H1 (cell line): ENCODE data around the gene MAGI1. TPM values are rescaled to one million over a fixed set of nuclear protein-coding genes. Genes with fewer than 3 reads are reported as not detected.

Experiments
- CTCF ChIA-PET: fragments of 300-600 bp; sonication (Branson Sonifier 250); formaldehyde crosslinking; loops from one replicate; lab custom pipeline; 2021; ENCODE audit not compliant: partially characterized antibody; lab: Charles Lee
- POLR2A ChIA-PET: fragments of 300-600 bp; sonication (Branson Sonifier 250); formaldehyde crosslinking; loops from one replicate; lab custom pipeline; 2021; ENCODE audit warnings: inconsistent platforms; ENCODE audit not compliant: partially characterized antibody; lab: Charles Lee
- DNase-seq, 2 experiments: peaks; one replicate each; pipeline versions ENCODE4 v3.0.0 to v3.0.0-alpha.2; 2010 to 2022; ENCODE audit warnings: low spot score in 2 of 2, low read depth in 1 of 2, mixed read lengths in 1 of 2
- FAIRE-seq: peaks from 2 replicates; lab custom pipeline; 2011; peaks lifted over from hg19 to GRCh38; lab: Jason Lieb, UNC
- H2AFZ ChIP-seq: 2 replicates; pipeline ENCODE4 v1.8.1; 2012; ENCODE audit warnings: low read length, inconsistent platforms
- H2AK5ac ChIP-seq: 2 replicates; pipeline ENCODE4 v1.6.1; 2013; ENCODE audit warnings: low read depth, low read length
- H2BK120ac ChIP-seq: replicated peaks from 2 replicates; pipeline ENCODE3; 2013; ENCODE audit warnings: low read depth, low read length, inconsistent platforms
- H2BK12ac ChIP-seq: 2 replicates; pipeline ENCODE4 v1.6.1; 2013; ENCODE audit warnings: low read depth, low read length
- H2BK15ac ChIP-seq: 2 replicates; pipeline ENCODE4 v1.6.1; 2013; ENCODE audit warnings: low read length
- H2BK20ac ChIP-seq: 2 replicates; pipeline ENCODE4 v1.6.1; 2013; ENCODE audit warnings: low read length
- H2BK5ac ChIP-seq: 2 replicates; pipeline ENCODE4 v1.6.1; 2013; ENCODE audit warnings: low read depth, low read length
- H3K14ac ChIP-seq: 2 replicates; pipeline ENCODE4 v1.6.1; 2013; ENCODE audit warnings: inconsistent platforms; ENCODE audit not compliant: insufficient read length
- H3K18ac ChIP-seq: 2 replicates; pipeline ENCODE4 v1.6.1; 2013; ENCODE audit warnings: low read length; ENCODE audit errors: extremely low read depth
- H3K23ac ChIP-seq: 2 replicates; pipeline ENCODE4 v1.6.1; 2013; ENCODE audit warnings: inconsistent platforms; ENCODE audit not compliant: insufficient read length
- H3K23me2 ChIP-seq: 2 replicates; pipeline ENCODE4 v1.6.1; 2013; ENCODE audit warnings: low read depth, low read length
- H3K27ac ChIP-seq: 2 replicates; pipeline ENCODE4 v1.6.1; 2011; ENCODE audit warnings: low read depth, low read length, inconsistent platforms
- H3K27me3 ChIP-seq, 4 experiments: replicated peaks in 1 of 4; 1 replicate in 1 of 4; 2 replicates in 3 of 4; pipeline versions ENCODE4 v1.6.1 to v1.8.1; 2011 to 2013; ENCODE audit warnings: low read length in 3 of 4, mild to moderate bottlenecking in 3 of 4, inconsistent platforms in 2 of 4, mixed read lengths in 2 of 4, moderate library complexity in 1 of 4; ENCODE audit not compliant: control insufficient read depth in 3 of 4, insufficient read depth in 3 of 4; ENCODE audit errors: extremely low read depth in 1 of 4
- H3K36me3 ChIP-seq, 4 experiments: 2 replicates each; pipeline versions ENCODE4 v1.6.1 to v1.8.1; 2011 to 2013; ENCODE audit warnings: mild to moderate bottlenecking in 4 of 4, low read length in 3 of 4, moderate library complexity in 2 of 4, control low read depth in 1 of 4, inconsistent platforms in 1 of 4; ENCODE audit not compliant: insufficient read depth in 4 of 4, control insufficient read depth in 2 of 4
- H3K4ac ChIP-seq: replicated peaks from 2 replicates; pipeline ENCODE3; 2013; ENCODE audit warnings: low read length, low read depth, mixed read lengths, inconsistent platforms; ENCODE audit not compliant: insufficient read length
- H3K4me1 ChIP-seq, 4 experiments: replicated peaks in 1 of 4; 1 replicate in 1 of 4; 2 replicates in 3 of 4; pipeline versions ENCODE4 v1.6.1 to v1.8.1; 2011 to 2013; ENCODE audit warnings: low read length in 3 of 4, inconsistent platforms in 2 of 4, mixed read lengths in 1 of 4; ENCODE audit not compliant: insufficient read depth in 4 of 4, control insufficient read depth in 3 of 4
- H3K4me2 ChIP-seq, 2 experiments: 2 replicates each; pipeline versions ENCODE4 v1.6.1 to v1.8.1; 2011 to 2013; ENCODE audit warnings: low read depth in 2 of 2, low read length in 2 of 2, control low read depth in 1 of 2, inconsistent platforms in 1 of 2, mild to moderate bottlenecking in 1 of 2; ENCODE audit not compliant: insufficient read depth in 1 of 2
- H3K4me3 ChIP-seq, 4 experiments: fragments of 200-600, 300-600 bp in 1 of 4; sonication (generic), shearing (Covaris generic), sonication (Bioruptor Twin) in 1 of 4; 2 replicates each; pipeline versions ENCODE4 v1.5.1 to v1.8.1; 2011 to 2016; ENCODE audit warnings: low read length in 4 of 4, low read depth in 3 of 4, control low read depth in 2 of 4, inconsistent platforms in 2 of 4, mild to moderate bottlenecking in 2 of 4, mixed read lengths in 1 of 4, moderate library complexity in 1 of 4; ENCODE audit not compliant: insufficient read depth in 2 of 4; ENCODE audit errors: extremely low read depth in 1 of 4
- H3K56ac ChIP-seq: replicated peaks from 2 replicates; pipeline ENCODE3; 2013; ENCODE audit warnings: low read depth, mild to moderate bottlenecking, mixed read lengths, low read length, inconsistent platforms; ENCODE audit not compliant: insufficient read length
- H3K79me1 ChIP-seq: 2 replicates; pipeline ENCODE4 v1.6.1; 2013; ENCODE audit warnings: low read depth, low read length, control low read depth
- H3K79me2 ChIP-seq, 2 experiments: 2 replicates each; pipeline versions ENCODE4 v1.6.1 to v1.8.1; 2012 to 2013; ENCODE audit warnings: low read length in 2 of 2, mild to moderate bottlenecking in 2 of 2, inconsistent platforms in 1 of 2; ENCODE audit not compliant: insufficient read depth in 2 of 2, control insufficient read depth in 1 of 2
- H3K9ac ChIP-seq, 4 experiments: replicated peaks in 1 of 4; 1 replicate in 1 of 4; 2 replicates in 3 of 4; pipeline versions ENCODE4 v1.6.1 to v1.8.1; 2011 to 2013; ENCODE audit warnings: low read depth in 3 of 4, low read length in 3 of 4, control low read depth in 2 of 4, mild to moderate bottlenecking in 2 of 4, moderate library complexity in 2 of 4, inconsistent platforms in 1 of 4; ENCODE audit errors: extremely low read depth in 1 of 4
- H3K9me3 ChIP-seq, 2 experiments: 2 replicates each; pipeline versions ENCODE4 v1.6.1 to v1.8.1; 2012 to 2013; ENCODE audit warnings: mild to moderate bottlenecking in 2 of 2, moderate library complexity in 2 of 2, control low read depth in 1 of 2, inconsistent platforms in 1 of 2, low read depth in 1 of 2, low read length in 1 of 2, mixed read lengths in 1 of 2; ENCODE audit not compliant: insufficient read depth in 2 of 2
- H4K20me1 ChIP-seq, 2 experiments: replicated peaks in 1 of 2; 2 replicates each; pipeline versions ENCODE3 to v1.8.1; 2011 to 2013; ENCODE audit warnings: inconsistent platforms in 2 of 2, low read length in 2 of 2, mild to moderate bottlenecking in 1 of 2; ENCODE audit not compliant: insufficient read depth in 2 of 2, control insufficient read depth in 1 of 2
- H4K5ac ChIP-seq: 2 replicates; pipeline ENCODE4 v1.6.1; 2013; ENCODE audit warnings: low read length, low read depth, mixed read lengths, inconsistent platforms; ENCODE audit not compliant: insufficient read length
- H4K8ac ChIP-seq: 2 replicates; pipeline ENCODE4 v1.8.0; 2013; ENCODE audit warnings: mild to moderate bottlenecking, moderate library complexity, low read length, inconsistent platforms; ENCODE audit not compliant: insufficient read depth; ENCODE audit errors: extremely low read depth
- H4K91ac ChIP-seq: replicated peaks from 2 replicates; pipeline ENCODE3; 2013; ENCODE audit warnings: low read length, mixed read lengths, inconsistent platforms; ENCODE audit not compliant: insufficient read length
- ASH2L ChIP-seq: fragments of 200-600, 300-600 bp; sonication (generic); IDR thresholded peaks from one replicate; pipeline ENCODE4 v1.7.1; 2017; ENCODE audit warnings: low read length
- CHD2 ChIP-seq: IDR thresholded peaks from 2 replicates; pipeline ENCODE4 v1.6.1; 2012; ENCODE audit warnings: low read length, improper control_type of control experiment
- CREB1 ChIP-seq: IDR thresholded peaks from 2 replicates; pipeline ENCODE4 v1.6.1; 2012; ENCODE audit warnings: inconsistent platforms
- CTBP2 ChIP-seq: IDR thresholded peaks from 2 replicates; pipeline ENCODE4 v1.7.0; 2011; ENCODE audit warnings: borderline replicate concordance, mild to moderate bottlenecking, moderate library complexity, mixed read lengths, low read length; ENCODE audit not compliant: insufficient read depth, insufficient read length
- JUN ChIP-seq: IDR thresholded peaks from 2 replicates; pipeline ENCODE4 v1.6.1; 2011; ENCODE audit warnings: low read depth, mild to moderate bottlenecking, improper control_type of control experiment, low read length
- JUND ChIP-seq: IDR thresholded peaks from 2 replicates; pipeline ENCODE4 v1.6.1; 2011; ENCODE audit warnings: mild to moderate bottlenecking, improper control_type of control experiment, low read length
- TAF1 ChIP-seq: IDR thresholded peaks from 2 replicates; pipeline ENCODE4 v1.6.1; 2011; ENCODE audit warnings: mild to moderate bottlenecking, low read depth, low read length
- WGBS, 2 experiments: shearing (Covaris generic) in 1 of 2; methylation state at CpG; one replicate each; pipeline versions ENCODE4 v1.1.6 to v1.1.7; 2013 to 2015; ENCODE audit warnings: low lambda C conversion rate in 2 of 2, mixed read lengths in 2 of 2, inconsistent platforms in 1 of 2, low coverage in 1 of 2, missing lambda C conversion rate in 1 of 2; ENCODE audit not compliant: insufficient replicate concordance in 2 of 2, insufficient coverage in 1 of 2, insufficient read length in 1 of 2; ENCODE audit errors: extremely low coverage in 1 of 2, missing lambda C conversion rate in 1 of 2; 5-methylcytosine and 5-hydroxymethylcytosine counted together
- polyA plus RNA-seq, 7 experiments: library from polyadenylated mRNA; depleted of rRNA in 3 of 7; stranded (reverse) in 5 of 7; unstranded in 2 of 7; fragments of >200 nt in 5 of 7; fragments of 200-250 nt in 2 of 7; gene quantifications; 1 replicate in 5 of 7; 2 replicates in 1 of 7; 4 replicates in 1 of 7; pipeline versions ENCODE4 v1.2.1 to v1.2.3, GENCODE V29; 2011 to 2013; ENCODE audit warnings: missing spikeins in 2 of 7, mixed read lengths in 2 of 7
- total RNA-seq: library from RNA; stranded (reverse); fragmentation: NEBNext Ultra II Directional; extraction: Animal tissue kit (Norgen Biotek cat#: 25700); gene quantifications from 2 replicates; pipeline ENCODE4 v1.2.1, GENCODE V29; 2021
- TF ChIP-seq, protein P1 (sequence below): IDR thresholded peaks from 2 replicates; pipeline ENCODE4 v1.6.1; 2012; ENCODE audit warnings: inconsistent platforms
- TF ChIP-seq, protein P2 (sequence below): IDR thresholded peaks from 2 replicates; pipeline ENCODE4 v1.6.1; 2012; ENCODE audit warnings: inconsistent platforms

MAGI1 gene
- total and polyA plus RNA-seq, 2 of the 8 experiments (the other 6 are each of a cell fraction or from before 2014, with no cell fraction given): 19.8 to 78.0 TPM

DNA sequence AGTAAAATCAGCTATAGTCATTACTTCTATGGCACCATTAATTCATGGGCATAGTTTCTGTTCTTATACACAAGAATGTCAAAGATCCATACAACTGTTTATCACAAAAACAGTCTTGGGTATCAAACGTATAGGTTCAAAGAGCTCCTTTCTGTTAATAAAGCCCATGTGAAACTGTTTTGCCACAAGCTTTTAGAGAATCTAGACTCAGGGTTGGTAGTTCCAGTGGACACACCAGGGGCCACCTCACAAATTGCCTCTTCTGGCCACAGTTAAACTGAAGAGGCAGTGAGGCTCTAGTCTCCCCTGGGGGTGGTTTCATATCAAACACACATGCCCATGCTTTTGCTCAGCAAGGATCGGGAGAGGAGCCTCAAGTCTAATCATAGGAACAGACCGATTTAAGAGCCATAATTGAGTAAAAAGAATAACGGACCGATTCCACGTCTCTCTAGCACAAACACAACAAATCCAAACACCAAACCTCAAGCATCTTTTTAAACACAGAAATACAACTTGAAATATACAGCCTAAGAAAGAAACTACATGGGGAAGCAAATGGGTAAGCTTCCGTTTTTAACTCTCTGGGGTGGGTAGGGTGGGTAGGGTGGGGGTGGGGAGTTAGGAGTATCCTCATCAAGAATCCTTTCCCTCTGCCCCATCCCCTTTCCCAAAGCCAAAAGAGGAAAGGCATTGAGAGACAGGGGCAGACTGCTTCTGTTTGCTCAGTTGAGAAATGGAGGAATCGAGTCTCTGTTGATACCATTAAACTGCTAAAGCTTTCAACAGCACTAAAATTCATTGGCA, 443.3 kb downstream of the MAGI1 start:
- H2AK5ac ChIP-seq: no peak overlapping the region
- H2BK5ac ChIP-seq: no peak overlapping the region
- H4K91ac ChIP-seq: no peak overlapping the region
- peak; percentile 13 for FAIRE-seq
- H3K36me3 ChIP-seq: no peaks in the 10 kb centered on the region
- H2BK15ac ChIP-seq: no peak overlapping the region
- H2BK120ac ChIP-seq: peak overlapping the region; percentile 74
- H3K79me2 ChIP-seq: peaks cover 6 to 62% of the 10 kb centered on the region in 2 experiments
- peaks cover 4 to 28% (median 20%) of the 10 kb centered on the region in 4 experiments; a peak in 6 of 7 replicates for H3K4me1 ChIP-seq
- H4K8ac ChIP-seq: no peak overlapping the region
- DNase-seq: no peak
- peak overlapping the region; percentile 51 for H4K5ac ChIP-seq
- peak overlapping the region; percentile 80 to 85 for H3K4me2 ChIP-seq
- H3K27me3 ChIP-seq: no peaks in the 10 kb centered on the region
- peak overlapping the region in 3 of 4 experiments; percentile 14 to 60 (median 17); a peak in 5 of 7 replicates for H3K9ac ChIP-seq
- no peak overlapping the region for H3K27ac ChIP-seq
- 10% methylated on average over 8 of the region's 8 CpGs; no CpG with 5 or more reads in 1 of the 2 experiments for WGBS, 2 experiments
- no peak overlapping the region for H3K4ac ChIP-seq
- POLR2A ChIA-PET: interaction anchor here (0.7 to 3.4 kb wide), 12 partner anchors 8 to 87 kb away, joined by 3 to 31 read pairs (median 4); no protein-coding TSS in a partner anchor
- H4K20me1 ChIP-seq: no peaks in the 10 kb centered on the region
- no peaks in the 10 kb centered on the region for H3K9me3 ChIP-seq
- peaks cover 15% of the 10 kb centered on the region for H3K23me2 ChIP-seq
- H3K23ac ChIP-seq: no peak overlapping the region
- H2BK20ac ChIP-seq: no peak overlapping the region
- peak overlapping the region; percentile 19; the same call in 1 of the 2 replicates for H3K18ac ChIP-seq
- peak overlapping the region; percentile 67 to 87 (median 69); a peak in 6 of 8 replicates for H3K4me3 ChIP-seq
- TF ChIP-seq CTBP2 (no peak), TAF1 (no peak), JUND (no peak), ASH2L (no peak), JUN (no peak), CREB1 (no peak), CHD2 (no peak)
- TF ChIP-seq, protein P1, sequence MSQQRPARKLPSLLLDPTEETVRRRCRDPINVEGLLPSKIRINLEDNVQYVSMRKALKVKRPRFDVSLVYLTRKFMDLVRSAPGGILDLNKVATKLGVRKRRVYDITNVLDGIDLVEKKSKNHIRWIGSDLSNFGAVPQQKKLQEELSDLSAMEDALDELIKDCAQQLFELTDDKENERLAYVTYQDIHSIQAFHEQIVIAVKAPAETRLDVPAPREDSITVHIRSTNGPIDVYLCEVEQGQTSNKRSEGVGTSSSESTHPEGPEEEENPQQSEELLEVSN: no peak
- TF ChIP-seq, protein P2, sequence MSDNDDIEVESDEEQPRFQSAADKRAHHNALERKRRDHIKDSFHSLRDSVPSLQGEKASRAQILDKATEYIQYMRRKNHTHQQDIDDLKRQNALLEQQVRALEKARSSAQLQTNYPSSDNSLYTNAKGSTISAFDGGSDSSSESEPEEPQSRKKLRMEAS: no peak
- TF ChIP-seq, all 59 proteins: peak for 0
- Histone ChIP-seq H2BK12ac (peak overlapping the region; percentile 70; the same call in 1 of the 2 replicates), H3K14ac (no peak overlapping the region), H3K56ac (no peak overlapping the region), H3K79me1 (peaks cover 7% of the 10 kb centered on the region), H2AFZ (no peak overlapping the region)
- CTCF ChIA-PET: interaction anchor here (0.6 to 1.8 kb wide), 10 partner anchors 25 to 636 kb away, joined by 3 to 7 read pairs (median 4); no protein-coding TSS in a partner anchor
